Activated CD4-positive, alpha-beta memory T cell treated with anti-CD3 and anti-CD28 coated beads, Interleukin-2, amount 10 ng/mL, durations not matched to agents 7 days and 5 days (primary cell): ENCODE results near the gene MYO7B. TPM values are rescaled to one million over a fixed set of nuclear protein-coding genes. Genes with fewer than 3 reads are reported as not detected.
A peak's percentile ranks its signal among the peaks of the same experiment; 100 is the strongest.
"Not testable (repeated sequence)": the region's sequence is repeated elsewhere in the genome, so short reads cannot be mapped to it uniquely, and the experiment has no call there.

Experiments
- CTCF ChIA-PET: fragments of 350-600 bp; sonication (Branson Sonifier 250); formaldehyde crosslinking; loops from one replicate; lab custom pipeline; 2021; ENCODE audit warnings: antibody characterized with exemption, inconsistent platforms; lab: Charles Lee
- POLR2A ChIA-PET: fragments of 350-600 bp; sonication (Branson Sonifier 250); formaldehyde crosslinking; loops from one replicate; lab custom pipeline; 2021; ENCODE audit warnings: antibody characterized with exemption; lab: Charles Lee
- DNase-seq: peaks from one replicate; pipeline ENCODE4 v3.0.0-alpha.2; 2020
- H3K27ac Mint-ChIP-seq: one replicate; pipeline ENCODE4 v1.8.0; 2021; ENCODE audit warnings: mild to moderate bottlenecking, mixed read lengths
- H3K27me3 Mint-ChIP-seq: one replicate; pipeline ENCODE4 v1.8.0; 2021; ENCODE audit warnings: mixed read lengths
- H3K36me3 Mint-ChIP-seq: one replicate; pipeline ENCODE4 v1.8.0; 2021; ENCODE audit warnings: low read depth, mixed read lengths
- H3K4me1 Mint-ChIP-seq: one replicate; pipeline ENCODE4 v1.8.0; 2021; ENCODE audit warnings: mixed read lengths
- H3K4me3 Mint-ChIP-seq: one replicate; pipeline ENCODE4 v1.8.0; 2021; ENCODE audit warnings: mild to moderate bottlenecking, mixed read lengths
- H3K9me3 Mint-ChIP-seq: one replicate; pipeline ENCODE4 v1.8.0; 2021; ENCODE audit warnings: mixed read lengths
- total RNA-seq, 2 experiments: library from RNA; stranded (reverse); gene quantifications; one replicate each; pipeline ENCODE4 v1.2.3, GENCODE V29; 2021

Gene MYO7B
- total RNA-seq, 2 experiments from 2014 or later = 0.13 to 0.18 TPM

DNA sequence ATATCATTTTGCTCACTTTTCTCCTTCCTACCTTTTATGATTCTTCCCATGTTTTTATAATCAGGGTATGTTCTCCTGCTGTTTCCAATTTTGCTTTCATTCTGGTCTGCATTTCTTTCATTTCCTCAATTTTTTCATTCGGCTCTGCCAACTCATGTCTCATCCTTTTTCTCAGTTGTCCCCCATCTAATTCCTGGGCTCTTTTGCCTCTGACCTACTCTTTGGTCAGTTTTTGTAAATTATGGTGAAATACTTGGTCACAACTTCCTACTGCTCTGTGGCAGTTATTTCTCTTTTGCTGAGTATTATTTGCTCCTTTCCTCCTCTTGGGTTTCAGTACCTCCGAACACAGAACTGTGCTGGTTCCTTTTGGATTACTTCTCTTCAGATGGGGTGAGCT, 27.5 kb downstream of the MYO7B start:
- POLR2A ChIA-PET = interaction anchor here (0.8 to 1.7 kb wide), 9 partner anchors 9 to 269 kb away, joined by 3 to 9 read pairs (median 3); partner anchors contain the start of genes ERCC3, IWS1 and SFT2D3
- CTCF ChIA-PET = interaction anchor here (0.9 to 1.3 kb wide), 4 partner anchors 28 to 365 kb away, joined by 3 to 9 read pairs (median 6); partner anchors contain the start of gene IWS1

GRCh38 chr2:127563458-127564428, 28.3 kb downstream of the MYO7B start:
- peaks cover 7% of the 10 kb centered on the region for H3K36me3 Mint-ChIP-seq
- peaks cover 20% of the 10 kb centered on the region for H3K4me1 Mint-ChIP-seq
- ChIA-PET CTCF (interaction anchor here (0.9 to 1.3 kb wide), 4 partner anchors 28 to 366 kb away, joined by 3 to 9 read pairs (median 6); partner anchors contain the start of gene IWS1), POLR2A (interaction anchor here (0.8 to 1.7 kb wide), 9 partner anchors 10 to 269 kb away, joined by 3 to 9 read pairs (median 3); partner anchors contain the start of genes ERCC3, IWS1 and SFT2D3)
- DNase-seq = peak; percentile 56
- no peaks in the 10 kb centered on the region for H3K9me3 Mint-ChIP-seq
- H3K27ac Mint-ChIP-seq = no peak overlapping the region
- no peak overlapping the region for H3K4me3 Mint-ChIP-seq
- H3K27me3 Mint-ChIP-seq = peaks cover 72% of the 10 kb centered on the region

More for the DNA sequence above, 27.5 kb downstream of the MYO7B start:
- Mint-ChIP-seq H3K27me3 (peaks cover 76% of the 10 kb centered on the region), H3K4me3 (no peak overlapping the region), H3K36me3 (peaks cover 7% of the 10 kb centered on the region), H3K27ac (no peak overlapping the region), H3K4me1 (peaks cover 20% of the 10 kb centered on the region), H3K9me3 (no peaks in the 10 kb centered on the region)
- no peak for DNase-seq

- Mint-ChIP-seq H3K4me1 (peaks cover 20% of the 10 kb centered on the region), H3K9me3 (no peaks in the 10 kb centered on the region), H3K27me3 (peaks cover 71% of the 10 kb centered on the region), H3K4me3 (no peak overlapping the region), H3K27ac (no peak overlapping the region), H3K36me3 (peaks cover 7% of the 10 kb centered on the region)
- ChIA-PET POLR2A (interaction anchor here (1.2 to 1.7 kb wide), 5 partner anchors 11 to 270 kb away, joined by 3 to 9 read pairs (median 5); partner anchors contain the start of genes ERCC3, IWS1 and SFT2D3), CTCF (interaction anchor here (1.3 kb wide), 1 partner anchor 38 kb away, joined by 9 read pairs; the partner anchor contains the start of gene IWS1)
- no peak for DNase-seq
These were observed 29.2 kb downstream of the MYO7B start for GRCh38 chr2:127564429-127565260.

DNA sequence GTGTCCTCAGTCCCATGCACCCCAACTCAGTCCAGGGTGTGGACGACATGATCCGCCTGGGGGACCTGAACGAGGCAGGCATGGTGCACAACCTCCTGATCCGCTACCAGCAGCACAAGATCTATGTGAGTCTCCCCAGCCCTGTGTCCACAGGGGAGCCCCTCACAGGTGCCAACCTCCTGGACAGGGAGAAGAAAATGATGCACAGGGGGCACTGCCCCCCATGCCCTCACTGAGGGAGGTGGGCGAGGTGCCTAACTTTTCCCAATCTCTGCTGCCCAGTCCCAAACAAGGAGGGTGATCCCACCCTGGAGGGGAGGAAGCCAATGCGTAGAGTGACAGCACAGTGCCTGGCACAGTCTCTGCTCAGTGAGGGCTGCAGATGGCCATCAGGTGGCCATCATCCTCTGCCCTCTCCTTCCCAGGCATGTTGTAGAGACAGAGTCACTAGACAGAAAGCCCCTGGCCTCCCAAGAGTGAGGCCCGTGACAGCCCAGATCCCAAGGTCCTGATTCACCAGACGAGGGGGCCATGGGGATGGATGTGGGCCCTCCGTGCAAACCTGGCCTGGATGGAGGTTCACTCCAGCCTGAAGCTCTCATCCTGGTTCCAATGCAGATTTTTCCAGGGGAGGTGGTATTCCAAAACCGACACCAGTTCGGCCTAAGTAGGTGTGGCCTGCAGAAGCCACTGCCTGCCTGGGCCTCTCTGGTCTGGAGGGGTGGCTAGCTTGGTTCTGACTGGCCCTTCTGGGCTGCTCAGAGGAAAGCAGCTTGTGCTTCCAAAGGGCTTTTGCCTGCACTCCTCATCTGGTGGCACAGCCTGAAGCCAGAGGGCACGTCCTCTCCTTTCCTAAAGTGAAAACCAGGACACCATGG, 30.0 kb downstream of the MYO7B start:
- Mint-ChIP-seq H3K27ac (no peak overlapping the region), H3K27me3 (peaks cover 71% of the 10 kb centered on the region), H3K4me1 (peaks cover 20% of the 10 kb centered on the region), H3K36me3 (peaks cover 7% of the 10 kb centered on the region), H3K4me3 (no peak overlapping the region), H3K9me3 (no peaks in the 10 kb centered on the region)
- POLR2A ChIA-PET = interaction anchor here (0.7 kb wide), 1 partner anchor 41 kb away, joined by 3 read pairs; no protein-coding TSS in a partner anchor
- no peak for DNase-seq
- CTCF ChIA-PET = no interaction called here

DNA sequence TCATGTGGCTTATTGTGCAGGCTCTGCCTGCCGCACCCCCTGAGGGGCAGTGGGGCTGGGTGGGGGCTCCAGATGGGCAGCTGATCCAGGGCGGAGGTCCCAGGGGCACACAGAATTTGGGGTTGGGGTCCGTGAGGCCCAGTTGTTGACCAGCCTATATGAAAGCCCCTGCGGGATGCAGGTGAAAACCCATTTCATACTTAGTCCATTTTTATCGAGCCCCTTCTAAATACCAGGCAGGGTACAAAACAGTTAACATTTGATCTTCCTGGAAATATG, 30.6 kb downstream of the MYO7B start:
- no peak overlapping the region for H3K27ac Mint-ChIP-seq
- no peaks in the 10 kb centered on the region for H3K9me3 Mint-ChIP-seq
- DNase-seq = no peak
- no peak overlapping the region for H3K4me3 Mint-ChIP-seq
- peaks cover 20% of the 10 kb centered on the region for H3K4me1 Mint-ChIP-seq
- peaks cover 7% of the 10 kb centered on the region for H3K36me3 Mint-ChIP-seq
- ChIA-PET CTCF (no interaction called here), POLR2A (interaction anchor here (0.7 kb wide), 1 partner anchor 42 kb away, joined by 3 read pairs; no protein-coding TSS in a partner anchor)
- peaks cover 71% of the 10 kb centered on the region for H3K27me3 Mint-ChIP-seq

GRCh38 chr2:127566576-127566975, 31.1 kb downstream of the MYO7B start:
- peaks cover 20% of the 10 kb centered on the region for H3K4me1 Mint-ChIP-seq
- H3K4me3 Mint-ChIP-seq = no peak overlapping the region
- peaks cover 7% of the 10 kb centered on the region for H3K36me3 Mint-ChIP-seq
- no peak overlapping the region for H3K27ac Mint-ChIP-seq
- H3K27me3 Mint-ChIP-seq = peaks cover 66% of the 10 kb centered on the region
- DNase-seq = no peak
- ChIA-PET CTCF (interaction anchor here (1.2 kb wide), 1 partner anchor 25 kb away, joined by 5 read pairs; no protein-coding TSS in a partner anchor), POLR2A (no interaction called here)
- H3K9me3 Mint-ChIP-seq = no peaks in the 10 kb centered on the region

DNA sequence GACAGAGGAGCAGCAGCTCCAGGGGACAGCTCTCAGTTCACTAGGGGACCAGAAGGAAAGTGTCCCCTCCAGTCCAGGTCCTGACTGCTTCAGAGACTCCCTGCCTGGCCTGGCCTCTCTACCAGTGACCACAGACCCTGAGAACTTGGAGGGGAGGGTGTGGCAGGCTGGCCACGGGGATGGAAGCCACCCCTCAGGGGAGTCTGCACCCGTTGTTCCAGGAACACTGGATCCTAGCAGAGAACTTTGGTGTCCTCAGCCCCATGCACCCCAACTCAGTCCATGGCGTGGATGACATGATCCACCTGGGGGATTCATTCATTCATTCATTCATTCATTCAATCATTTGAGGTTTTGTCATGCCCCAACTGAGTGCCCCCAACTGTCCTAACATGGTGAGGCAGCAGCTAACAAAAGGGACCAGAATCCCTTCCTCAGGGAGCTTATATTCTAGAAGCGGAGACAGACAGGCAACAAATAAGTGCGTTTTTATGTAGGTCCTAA, 31.9 kb downstream of the MYO7B start:
- ChIA-PET CTCF (interaction anchor here (1.2 kb wide), 1 partner anchor 24 kb away, joined by 5 read pairs; no protein-coding TSS in a partner anchor), POLR2A (no interaction called here)
- Mint-ChIP-seq H3K4me1 (peaks cover 20% of the 10 kb centered on the region), H3K27me3 (peaks cover 68% of the 10 kb centered on the region), H3K4me3 (no peak overlapping the region), H3K36me3 (peaks cover 4% of the 10 kb centered on the region), H3K27ac (no peak overlapping the region), H3K9me3 (no peaks in the 10 kb centered on the region)
- no peak for DNase-seq

- H3K27me3 Mint-ChIP-seq = peaks cover 70% of the 10 kb centered on the region
- CTCF ChIA-PET = no interaction called here
- no peak overlapping the region for H3K27ac Mint-ChIP-seq
- H3K4me3 Mint-ChIP-seq = no peak overlapping the region
- peaks cover 17% of the 10 kb centered on the region for H3K4me1 Mint-ChIP-seq
- no peaks in the 10 kb centered on the region for H3K9me3 Mint-ChIP-seq
- POLR2A ChIA-PET = no interaction called here
- H3K36me3 Mint-ChIP-seq = peaks cover under 1% of the 10 kb centered on the region
- DNase-seq = no peak
These were observed 32.6 kb downstream of the MYO7B start for GRCh38 chr2:127568128-127568527.

DNA sequence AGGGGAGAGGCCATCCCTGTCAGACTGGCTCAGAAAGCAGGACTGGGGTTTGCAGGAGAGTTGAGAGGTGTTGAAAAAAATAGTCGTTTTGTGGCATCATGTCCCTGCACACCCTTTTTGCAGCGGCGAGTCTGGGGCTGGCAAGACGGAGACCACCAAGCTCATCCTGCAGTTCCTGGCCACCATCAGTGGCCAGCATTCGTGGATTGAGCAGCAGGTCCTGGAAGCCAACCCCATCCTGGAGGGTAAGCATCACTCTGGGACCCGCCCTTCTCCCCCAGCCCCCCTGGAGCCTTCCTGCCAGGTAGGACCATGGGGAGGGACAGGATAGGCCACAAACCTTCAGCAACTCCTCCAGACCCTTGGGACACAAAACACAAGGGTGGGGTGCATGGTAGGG, 34.2 kb downstream of the MYO7B start:
- no peak overlapping the region for H3K4me3 Mint-ChIP-seq

DNA sequence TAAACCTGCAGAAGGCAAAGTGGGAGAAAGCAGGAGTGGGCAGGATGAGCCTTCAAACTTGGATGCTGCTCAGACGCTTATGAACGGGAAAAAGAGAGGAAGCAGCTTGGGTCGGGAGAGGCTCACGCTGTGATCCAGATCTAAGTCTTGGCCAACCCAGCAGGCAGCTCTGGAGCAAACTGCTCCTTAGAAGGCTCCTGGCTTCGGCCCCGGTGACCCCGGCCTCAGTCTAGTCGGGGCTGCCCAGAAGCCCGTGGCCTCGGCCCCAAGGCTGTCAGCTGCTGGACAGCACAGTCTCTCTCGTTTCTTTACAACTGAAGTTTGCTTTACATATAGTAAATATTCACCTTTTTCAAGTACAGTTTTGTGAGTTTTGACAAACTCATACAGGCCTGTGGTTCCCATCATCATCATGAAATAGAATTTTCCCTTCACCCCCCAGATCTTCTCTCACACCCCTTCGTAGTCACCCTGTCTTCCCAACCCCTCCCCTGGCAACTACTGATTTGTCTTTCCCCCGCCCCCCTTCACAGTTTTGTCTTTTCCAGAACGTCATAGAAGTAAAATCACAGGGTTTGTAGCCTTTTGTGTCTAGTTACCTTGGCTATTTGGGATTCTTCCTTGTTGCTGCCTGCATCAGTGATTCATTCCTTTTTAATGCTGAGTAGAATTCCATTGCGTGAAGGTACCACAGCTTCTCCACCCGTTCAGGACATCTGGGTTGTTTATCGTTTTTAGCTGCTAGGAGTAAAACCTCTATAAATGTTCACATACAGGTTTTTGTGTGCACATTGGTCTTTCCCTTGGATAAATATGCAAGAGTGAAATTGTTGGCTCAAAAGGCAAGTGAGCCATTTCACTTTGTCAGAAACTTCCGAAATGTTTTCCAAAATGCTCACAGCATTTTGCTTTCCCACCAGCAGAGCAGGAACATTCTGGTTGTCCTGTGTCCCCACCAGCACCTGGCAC, 35.1 kb downstream of the MYO7B start:
- ChIA-PET CTCF (no interaction called here), POLR2A (no interaction called here)
- peak; percentile 3 for DNase-seq
- no peaks in the 10 kb centered on the region for H3K9me3 Mint-ChIP-seq
- H3K27ac Mint-ChIP-seq = no peak overlapping the region
- no peaks in the 10 kb centered on the region for H3K36me3 Mint-ChIP-seq
- H3K27me3 Mint-ChIP-seq = peaks cover 63% of the 10 kb centered on the region
- no peak overlapping the region for H3K4me3 Mint-ChIP-seq
- peaks cover 3% of the 10 kb centered on the region for H3K4me1 Mint-ChIP-seq

More for the DNA sequence above, 34.2 kb downstream of the MYO7B start:
- H3K27ac Mint-ChIP-seq = no peak overlapping the region
- no peak for DNase-seq
- H3K4me1 Mint-ChIP-seq = peaks cover 2% of the 10 kb centered on the region
- ChIA-PET CTCF (no interaction called here), POLR2A (no interaction called here)
- no peaks in the 10 kb centered on the region for H3K36me3 Mint-ChIP-seq
- H3K9me3 Mint-ChIP-seq = no peaks in the 10 kb centered on the region
- H3K27me3 Mint-ChIP-seq = peaks cover 68% of the 10 kb centered on the region

DNA sequence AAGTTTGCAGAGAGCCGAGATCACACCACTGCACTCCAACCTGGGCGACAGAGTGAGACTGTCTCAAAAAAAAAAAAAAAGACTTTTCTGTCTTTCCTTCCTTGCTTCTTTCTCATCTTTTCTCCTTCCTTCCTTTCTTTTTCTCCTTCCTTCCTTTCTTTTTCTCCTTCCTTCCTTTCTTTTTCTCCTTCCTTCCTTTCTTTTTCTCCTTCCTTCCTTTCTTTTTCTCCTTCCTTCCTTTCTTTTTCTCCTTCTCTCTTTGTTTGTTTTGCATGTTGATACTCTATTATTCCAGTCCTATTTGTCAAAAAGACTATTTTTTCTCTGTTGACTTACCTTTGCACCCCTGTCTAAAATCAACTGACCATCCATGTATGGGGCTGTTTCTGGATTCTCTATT, 36.9 kb downstream of the MYO7B start:
- H3K36me3 Mint-ChIP-seq, H3K4me3 Mint-ChIP-seq, POLR2A ChIA-PET, H3K9me3 Mint-ChIP-seq, DNase-seq, CTCF ChIA-PET, H3K27ac Mint-ChIP-seq, H3K4me1 Mint-ChIP-seq: not testable (repeated sequence)
- peaks cover 53% of the 10 kb centered on the region for H3K27me3 Mint-ChIP-seq
